Activated CD4-positive, CD25-positive, alpha-beta regulatory T cell treated with anti-CD3 and anti-CD28 coated beads, Interleukin-2, amount 50 U/mL, for 16 hours (primary cell): Measurements from ENCODE around the gene ABCE1.

Experiments
- DNase-seq: peaks from one replicate; pipeline ENCODE4 v3.0.0-alpha.2; 2020; ENCODE audit warnings: low read depth, low spot score

ABCE1 gene

DNA sequence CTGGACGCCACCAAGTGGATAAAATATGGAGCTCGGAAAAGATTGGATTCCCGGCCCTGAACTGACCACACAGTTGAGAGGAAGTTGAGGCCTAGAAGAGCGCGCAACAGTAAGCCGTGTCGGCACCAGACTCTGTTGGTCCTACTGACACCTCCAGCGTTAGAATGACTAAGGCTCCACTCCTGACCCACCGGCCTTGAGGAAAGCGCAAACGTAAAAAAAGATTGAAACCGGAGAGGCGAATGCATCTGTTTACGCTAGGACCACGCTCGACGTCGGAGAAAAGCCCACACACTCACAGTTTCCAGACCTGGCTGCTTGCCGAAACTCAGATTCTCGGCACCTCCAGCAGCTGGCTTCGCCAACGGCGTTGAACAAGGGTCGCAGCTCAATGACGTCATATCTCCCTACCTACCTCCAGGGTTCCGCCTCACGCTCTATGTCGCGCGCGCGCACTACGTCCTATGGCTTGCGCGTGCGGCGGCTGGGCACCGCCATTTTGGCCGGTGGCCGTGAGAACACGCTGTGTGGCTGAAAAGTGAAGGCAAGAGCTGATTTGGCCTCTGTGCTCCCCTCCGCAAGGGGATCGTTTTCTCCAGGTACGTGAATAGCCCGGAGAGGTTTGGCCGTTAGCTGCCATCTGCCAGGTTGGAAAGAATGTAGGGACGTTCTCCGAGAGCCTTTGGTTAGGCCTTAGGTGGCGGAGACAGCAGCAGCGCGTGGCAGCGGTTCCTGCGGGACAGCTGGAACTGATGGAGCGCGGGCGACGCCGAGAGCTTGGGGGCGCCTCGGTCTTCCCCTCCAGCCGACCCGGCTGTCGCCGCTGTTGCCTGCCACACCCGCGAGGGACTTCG lies at the start of gene ABCE1, which contains the start of gene ANAPC10:
TSS of gene ABCE1 (plus strand) at position 491 of the 854 bp plus-strand sequence. CDS start 6,102 bp downstream, outside the sequence.
TSS of gene ANAPC10 (minus strand) at position 376 of the 854 bp plus-strand sequence. CDS start 2,097 bp downstream, outside the sequence.
- peak; percentile 92 for DNase-seq

DNA sequence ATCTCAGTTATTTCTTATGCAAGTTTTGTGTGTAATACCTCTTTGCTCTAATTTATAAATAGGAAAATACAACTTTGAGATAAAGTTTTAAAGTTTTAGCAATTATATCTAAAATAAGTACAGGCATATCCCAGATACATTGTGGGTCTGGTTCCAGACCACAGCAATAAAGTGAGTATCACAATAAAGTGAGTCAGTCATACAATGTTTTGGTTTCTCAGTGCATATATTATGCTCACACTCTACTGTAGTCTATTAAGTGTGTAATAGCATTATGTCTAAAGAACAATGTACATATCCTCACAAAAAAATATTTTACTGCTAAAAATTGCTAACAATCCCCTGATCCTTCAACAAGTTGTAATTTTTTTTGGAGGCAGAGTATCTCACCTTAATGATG lies 49.3 kb upstream of the ABCE1 start:
- no peak for DNase-seq

- DNase-seq: no peak
Measured at GRCh38 chr4:145049241-145049640, 48.9 kb upstream of the ABCE1 start.

DNA sequence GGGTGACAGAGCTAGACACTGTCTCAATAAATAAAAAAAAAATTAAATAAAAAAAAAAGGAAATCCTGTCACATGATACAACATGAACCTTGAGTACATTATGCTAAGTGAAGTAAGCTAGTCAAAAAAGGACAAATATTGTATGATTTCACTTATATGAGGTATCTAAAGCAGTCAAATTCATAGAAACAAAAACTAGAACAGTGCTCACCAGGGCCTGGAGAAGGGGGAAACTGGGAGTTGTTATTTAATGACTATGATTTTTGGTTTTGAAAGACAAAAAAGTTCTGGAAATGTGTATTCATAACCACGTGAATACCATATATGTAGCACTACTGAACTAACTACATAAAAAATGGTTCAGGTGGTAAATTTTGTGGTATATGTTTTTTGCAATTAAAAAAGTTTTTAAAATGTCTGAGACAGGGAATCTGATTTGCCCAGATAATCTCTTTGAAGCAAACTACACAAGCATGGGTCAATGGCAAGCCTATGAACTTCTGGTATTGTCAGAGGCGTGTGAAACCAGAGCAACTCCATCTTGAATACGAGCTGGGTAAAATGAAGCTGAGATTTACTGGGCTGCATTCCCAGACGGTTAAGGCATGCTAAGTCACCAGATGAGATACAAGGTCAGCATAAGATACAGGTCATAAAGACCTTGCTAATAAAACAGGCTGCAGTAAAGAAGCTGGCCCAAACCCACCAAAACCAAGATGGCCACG lies 42.4 kb upstream of the ABCE1 start:
- DNase-seq: no peak

- DNase-seq: no peak
Measured at GRCh38 chr4:145056325-145057130, 41.6 kb upstream of the ABCE1 start.

- no peak for DNase-seq
Measured at GRCh38 chr4:145058256-145058655, 39.9 kb upstream of the ABCE1 start.

DNA sequence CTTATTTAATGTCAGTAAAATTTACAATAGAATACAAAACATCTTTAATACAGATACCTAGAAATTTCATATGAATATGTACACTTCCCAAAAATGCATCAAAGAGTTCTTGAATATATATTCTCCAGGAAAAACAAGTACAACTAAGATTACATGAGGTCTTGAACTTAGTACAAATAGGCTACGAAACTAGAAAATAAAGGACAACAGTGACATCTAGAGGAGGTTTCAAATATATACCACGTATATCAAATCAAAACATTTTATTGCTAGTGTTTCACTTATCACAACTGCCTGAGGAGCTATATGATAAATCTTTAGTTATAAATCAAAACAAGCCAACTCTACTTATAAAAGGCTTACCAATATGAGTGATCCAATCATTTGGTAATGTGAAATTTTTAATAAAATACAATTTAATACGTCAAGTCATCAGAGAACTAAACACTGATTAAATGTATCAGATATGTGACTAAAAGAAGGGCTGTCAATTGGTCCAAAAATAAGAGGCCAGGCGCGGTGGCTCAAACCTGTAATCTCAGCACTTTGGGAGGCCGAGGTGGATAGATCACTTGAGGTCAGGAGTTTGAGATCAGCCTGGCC lies 36.7 kb upstream of the ABCE1 start:
- DNase-seq: no peak

DNA sequence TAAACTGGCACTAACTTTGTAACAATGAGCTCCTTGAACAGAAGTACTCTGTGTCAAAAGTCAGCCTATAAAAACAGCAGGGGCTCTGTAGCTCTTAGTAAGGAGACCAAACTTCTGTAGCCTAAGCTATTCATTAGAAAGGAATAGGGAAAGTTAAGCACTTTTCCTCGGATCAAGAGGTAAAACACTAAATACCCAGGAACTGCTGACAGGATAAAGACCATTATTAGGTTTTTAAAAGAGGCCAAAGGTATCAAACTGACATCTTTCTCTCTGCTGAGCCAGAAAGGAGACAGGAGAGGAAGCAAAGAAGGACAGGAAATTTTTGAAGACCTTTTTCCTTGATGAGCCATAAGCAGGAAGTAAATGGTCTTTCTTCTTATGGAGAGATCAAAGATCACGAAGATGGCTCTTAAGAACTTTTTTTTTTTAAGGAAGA lies 32.0 kb upstream of the ABCE1 start:
- DNase-seq: no peak

GRCh38 chr4:145069361-145069760 lies 28.8 kb upstream of the ABCE1 start:
- no peak for DNase-seq

DNA sequence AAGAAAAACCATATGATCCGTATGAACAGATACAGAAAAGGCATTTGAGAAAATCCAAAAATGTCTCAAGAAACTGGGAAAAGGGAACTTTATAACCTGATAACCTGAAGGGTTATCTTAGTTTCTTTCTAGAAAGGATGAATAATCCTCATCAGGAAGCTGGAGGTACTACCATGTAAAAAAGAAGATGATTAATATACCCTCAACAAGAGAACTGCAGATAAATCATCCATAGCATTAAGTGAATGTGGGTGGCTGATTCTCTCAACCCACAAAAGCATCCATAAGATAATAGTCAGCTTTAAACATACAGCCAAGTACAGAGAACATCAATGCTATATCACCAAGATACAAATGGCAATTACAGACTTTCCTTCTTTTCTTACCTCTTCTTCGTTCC lies 26.6 kb upstream of the ABCE1 start:
- no peak for DNase-seq

- DNase-seq: no peak
Measured at GRCh38 chr4:145075742-145076468, 22.2 kb upstream of the ABCE1 start.

DNA sequence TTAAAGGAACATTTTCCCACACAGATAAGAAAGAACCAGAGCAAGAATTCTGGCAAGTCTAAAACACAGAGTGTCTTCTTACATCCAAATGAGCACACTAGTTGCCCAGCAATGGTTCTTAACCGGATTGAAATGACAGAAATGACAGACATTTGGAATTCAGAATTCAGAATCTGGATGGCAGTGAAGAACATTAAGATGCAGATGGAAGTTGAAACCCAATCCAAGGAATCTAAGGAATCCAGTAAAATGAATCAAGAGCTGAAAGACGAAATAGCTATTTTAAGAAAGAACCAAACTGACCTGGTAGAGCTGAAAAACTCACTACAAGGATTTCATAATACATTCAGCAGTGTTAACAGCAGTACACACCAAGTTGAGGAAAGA lies 21.6 kb upstream of the ABCE1 start:
- DNase-seq: no peak

GRCh38 chr4:145081756-145082155 lies 16.4 kb upstream of the ABCE1 start:
- no peak for DNase-seq

DNA sequence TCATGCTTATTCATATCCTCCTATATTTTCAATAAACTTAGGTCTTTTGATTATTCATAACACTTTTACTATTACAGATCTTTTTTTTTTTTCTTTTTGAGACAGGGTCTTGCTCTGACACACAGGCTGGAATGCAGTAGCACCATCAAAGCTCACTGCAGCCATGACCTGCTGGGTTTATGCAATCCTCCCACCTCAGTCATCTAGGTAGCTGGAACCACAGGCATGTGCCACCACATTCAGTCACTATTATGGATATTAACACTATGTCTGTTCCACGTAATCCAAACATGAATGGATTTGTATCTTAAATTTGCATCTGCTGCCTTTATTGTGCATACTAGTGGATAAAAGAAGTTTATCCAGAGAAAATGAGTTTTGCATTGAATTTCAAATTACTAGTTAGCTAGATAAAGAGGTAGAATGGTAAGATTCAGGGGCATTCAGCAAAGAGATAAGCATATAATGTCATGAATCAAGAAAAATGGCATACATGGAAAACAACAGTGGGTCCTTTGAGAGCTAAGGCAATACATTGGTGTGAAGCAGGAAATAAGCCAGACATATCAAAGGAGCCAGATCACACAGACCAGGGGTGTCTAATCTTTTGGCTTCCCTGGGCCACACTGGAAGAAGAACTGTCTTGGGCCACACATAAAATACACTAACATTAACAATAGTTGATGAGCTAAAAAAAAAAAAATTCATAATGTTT lies 14.1 kb upstream of the ABCE1 start:
- DNase-seq: no peak

- no peak for DNase-seq
Measured at GRCh38 chr4:145090380-145090779, 7.7 kb upstream of the ABCE1 start.

DNA sequence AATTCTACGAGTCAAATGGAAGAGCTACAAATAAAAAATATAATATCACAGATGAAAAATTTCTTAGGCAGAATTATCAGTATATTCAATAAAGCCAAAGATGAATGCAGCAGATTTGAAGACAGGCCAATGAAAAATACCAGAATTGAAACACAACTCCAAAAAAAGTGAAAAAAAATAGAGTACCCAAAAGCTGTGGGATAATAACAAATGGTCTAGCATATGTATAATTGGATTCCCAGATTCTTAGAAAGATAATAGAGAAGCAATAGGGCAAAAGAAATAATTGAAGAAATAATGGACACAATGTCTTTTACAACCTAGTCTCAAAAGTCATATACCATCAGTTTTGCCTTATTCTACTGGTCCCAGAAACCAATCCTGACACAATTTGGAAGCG lies 4.5 kb upstream of the ABCE1 start:
- DNase-seq: no peak

DNA sequence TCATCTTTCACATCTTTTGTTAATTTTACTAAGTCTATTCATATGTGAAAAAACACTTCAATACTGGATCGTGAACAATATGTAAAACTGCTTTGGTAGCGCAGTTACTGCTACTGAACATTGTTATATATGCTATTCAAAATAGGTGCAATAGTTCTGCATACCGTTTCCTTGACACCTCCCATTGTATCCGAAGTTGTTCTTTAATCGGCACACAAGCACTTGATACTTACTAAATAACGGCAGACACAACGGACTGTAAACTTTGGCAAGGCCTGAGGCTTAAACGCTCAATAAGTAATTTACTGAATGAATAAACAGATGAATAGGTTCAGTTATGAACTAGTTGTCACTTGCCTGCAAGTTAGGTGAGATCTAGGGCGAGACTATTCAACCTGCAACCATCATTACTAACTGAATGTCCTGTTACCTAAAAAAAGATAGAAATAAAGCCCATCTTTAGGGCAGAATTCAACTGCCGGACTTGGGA lies 735 bp upstream of the ABCE1 start:
- no peak for DNase-seq

- DNase-seq: peak; percentile 26
Measured at GRCh38 chr4:145098675-145099037, 545 bp downstream of the ABCE1 start.

GRCh38 chr4:145099653-145100052 lies 1.5 kb downstream of the ABCE1 start:
- no peak for DNase-seq

- DNase-seq: no peak
Measured at GRCh38 chr4:145101091-145101490, 3.0 kb downstream of the ABCE1 start.
